Left lung (tissue), 10 donors: ENCODE results near the gene FAM3D. TPM values are rescaled to one million over a fixed set of nuclear protein-coding genes. Genes with fewer than 3 reads are reported as not detected.
A peak's percentile ranks its signal among the peaks of the same experiment; 100 is the strongest.

Source experiments
- ATAC-seq: fragments of 200-7000 bp; cut with Tn5 transposase; one replicate; pipeline ENCODE4 v1.9.1; 2020; ENCODE audit warnings: moderate library complexity
- DNase-seq, 4 donors: peaks; one replicate each; pipeline ENCODE4 v3.0.0-alpha.2; 2013 to 2020
- H3K27ac ChIP-seq, 2 donors: fragments of 200-600 bp; sonication (generic) in 1 of 2; one replicate each; pipeline versions ENCODE4 v1.5.0 to v1.8.0; 2020 to 2021
- H3K27me3 ChIP-seq, 2 donors: fragments of 200-600 bp; sonication (generic) in 1 of 2; one replicate each; pipeline versions ENCODE4 v1.5.0 to v1.8.0; 2020 to 2021
- H3K36me3 ChIP-seq, 2 donors: fragments of 200-600 bp; sonication (generic) in 1 of 2; one replicate each; pipeline versions ENCODE4 v1.5.0 to v1.8.0; 2020 to 2021
- H3K4me1 ChIP-seq, 2 donors: fragments of 200-600 bp; one replicate each; pipeline ENCODE4 v1.8.0; 2021
- H3K4me3 ChIP-seq, 2 donors: fragments of 200-600 bp; sonication (generic) in 1 of 2; one replicate each; pipeline versions ENCODE4 v1.5.0 to v1.8.0; 2020 to 2021; ENCODE audit warnings: mild to moderate bottlenecking in 1 of 2
- H3K9me3 ChIP-seq, 2 donors: fragments of 200-600 bp; sonication (generic) in 1 of 2; one replicate each; pipeline versions ENCODE4 v1.5.0 to v1.8.0; 2020 to 2021
- intact Hi-C, 2 donors: fragments of 100-400 bp; cut with DNase I; formaldehyde crosslinking; loops; one replicate each; pipeline versions ENCODE4 v1.11.2 to v1.14.2; 2022
- polyA plus RNA-seq, 6 donors: library from polyadenylated mRNA; unstranded; fragments of 120-200 nt; gene quantifications; one replicate each; pipeline ENCODE4 v1.2.1, GENCODE V29; 2013; ENCODE audit not compliant: insufficient read length in 6 of 6
- total RNA-seq, 2 donors: library from RNA; stranded (reverse); fragmentation: NEBNext Ultra II Directional; extraction: Animal tissue kit (Norgen Biotek cat#: 25700); gene quantifications; one replicate each; pipeline ENCODE4 v1.2.1, GENCODE V29; 2021
- TF ChIP-seq, protein P1 (sequence below), 2 donors: fragments of 200-600 bp; sonication (generic) in 1 of 2; IDR thresholded peaks; one replicate each; pipeline versions ENCODE4 v1.5.0 to v1.8.0; 2021; ENCODE audit warnings: antibody characterized with exemption in 2 of 2
- donor health status: DM: no; HTN: yes; CAD: no.
- donor health status: DM: no; HTN: no; CAD: no.

Gene FAM3D
- total and polyA plus RNA-seq, 8 donors: 1.5 to 4.4 (median 3.5) TPM

DNA sequence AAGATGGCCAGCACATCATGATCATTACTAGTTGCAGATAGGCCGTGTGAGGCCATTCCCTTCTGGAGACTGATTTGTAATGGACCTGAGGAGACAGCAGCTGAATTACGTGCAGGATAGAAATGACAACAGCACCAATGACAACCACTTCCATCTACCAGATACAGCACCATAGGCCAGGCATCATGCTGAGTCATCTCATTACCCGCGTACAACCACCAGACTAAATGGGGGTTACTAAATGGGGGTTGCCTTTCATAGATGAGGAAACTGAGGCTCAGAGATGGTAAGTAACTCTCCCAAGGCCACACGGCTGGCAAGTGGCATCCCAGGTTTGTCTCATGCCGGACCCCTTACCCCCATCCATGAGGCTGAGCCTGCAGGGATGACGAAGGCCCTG lies 56.6 kb downstream of the FAM3D start:
- H3K36me3 ChIP-seq: no peaks in the 10 kb centered on the region
- peaks cover 0 to 2% of the 10 kb centered on the region in 2 donors for H3K9me3 ChIP-seq
- no peak overlapping the region for H3K4me3 ChIP-seq
- intact Hi-C loops: no loop called here
- no peak for DNase-seq
- no peaks in the 10 kb centered on the region for H3K4me1 ChIP-seq
- TF ChIP-seq, protein P1, sequence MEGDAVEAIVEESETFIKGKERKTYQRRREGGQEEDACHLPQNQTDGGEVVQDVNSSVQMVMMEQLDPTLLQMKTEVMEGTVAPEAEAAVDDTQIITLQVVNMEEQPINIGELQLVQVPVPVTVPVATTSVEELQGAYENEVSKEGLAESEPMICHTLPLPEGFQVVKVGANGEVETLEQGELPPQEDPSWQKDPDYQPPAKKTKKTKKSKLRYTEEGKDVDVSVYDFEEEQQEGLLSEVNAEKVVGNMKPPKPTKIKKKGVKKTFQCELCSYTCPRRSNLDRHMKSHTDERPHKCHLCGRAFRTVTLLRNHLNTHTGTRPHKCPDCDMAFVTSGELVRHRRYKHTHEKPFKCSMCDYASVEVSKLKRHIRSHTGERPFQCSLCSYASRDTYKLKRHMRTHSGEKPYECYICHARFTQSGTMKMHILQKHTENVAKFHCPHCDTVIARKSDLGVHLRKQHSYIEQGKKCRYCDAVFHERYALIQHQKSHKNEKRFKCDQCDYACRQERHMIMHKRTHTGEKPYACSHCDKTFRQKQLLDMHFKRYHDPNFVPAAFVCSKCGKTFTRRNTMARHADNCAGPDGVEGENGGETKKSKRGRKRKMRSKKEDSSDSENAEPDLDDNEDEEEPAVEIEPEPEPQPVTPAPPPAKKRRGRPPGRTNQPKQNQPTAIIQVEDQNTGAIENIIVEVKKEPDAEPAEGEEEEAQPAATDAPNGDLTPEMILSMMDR (IDR thresholded peaks at IDR 0.05): no peak
- no peaks in the 10 kb centered on the region for H3K27me3 ChIP-seq
- ATAC-seq: no peak
- no peak overlapping the region for H3K27ac ChIP-seq

DNA sequence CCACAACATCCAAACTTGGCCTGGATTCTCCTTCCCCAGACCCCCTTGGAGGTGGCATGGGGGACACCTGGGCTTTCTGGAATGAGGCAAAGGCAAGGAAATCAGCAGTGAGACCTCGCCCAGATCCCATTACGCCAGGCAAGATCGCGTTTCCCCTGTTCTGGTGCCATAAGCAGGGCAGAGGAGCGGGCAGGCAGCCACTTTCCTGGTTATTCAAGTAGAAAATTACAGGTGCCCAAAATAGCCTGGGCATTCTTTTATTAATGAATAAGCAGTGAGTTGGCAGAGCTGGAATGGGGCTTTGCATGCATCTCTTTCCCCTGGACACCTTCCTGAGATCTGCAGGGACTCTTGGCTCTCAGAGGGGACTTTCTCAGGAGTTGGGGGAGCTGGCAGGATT lies 57.9 kb downstream of the FAM3D start:
- H3K9me3 ChIP-seq: peaks cover 0 to 2% of the 10 kb centered on the region in 2 donors
- H3K36me3 ChIP-seq: no peaks in the 10 kb centered on the region
- no peak overlapping the region for H3K27ac ChIP-seq
- TF ChIP-seq, protein P1 (IDR thresholded peaks at IDR 0.05): no peak
- DNase-seq: peak in 2 of 4 donors; percentile 45 to 49
- ATAC-seq: peak; percentile 59
- intact Hi-C loops: no loop called here
- H3K4me3 ChIP-seq: no peak overlapping the region
- H3K27me3 ChIP-seq: peaks cover 0 to 4% of the 10 kb centered on the region in 2 donors
- no peaks in the 10 kb centered on the region for H3K4me1 ChIP-seq

GRCh38 chr3:58607816-58608215 lies 58.8 kb downstream of the FAM3D start:
- Histone ChIP-seq H3K27me3 (peaks cover 0 to 4% of the 10 kb centered on the region in 2 donors), H3K4me1 (no peaks in the 10 kb centered on the region), H3K27ac (no peak overlapping the region), H3K36me3 (no peaks in the 10 kb centered on the region), H3K9me3 (peaks cover 0 to 2% of the 10 kb centered on the region in 2 donors), H3K4me3 (no peak overlapping the region)
- TF ChIP-seq, protein P1 (IDR thresholded peaks at IDR 0.05): no peak
- DNase-seq (no peak), ATAC-seq (no peak)
- intact Hi-C loops: no loop called here

DNA sequence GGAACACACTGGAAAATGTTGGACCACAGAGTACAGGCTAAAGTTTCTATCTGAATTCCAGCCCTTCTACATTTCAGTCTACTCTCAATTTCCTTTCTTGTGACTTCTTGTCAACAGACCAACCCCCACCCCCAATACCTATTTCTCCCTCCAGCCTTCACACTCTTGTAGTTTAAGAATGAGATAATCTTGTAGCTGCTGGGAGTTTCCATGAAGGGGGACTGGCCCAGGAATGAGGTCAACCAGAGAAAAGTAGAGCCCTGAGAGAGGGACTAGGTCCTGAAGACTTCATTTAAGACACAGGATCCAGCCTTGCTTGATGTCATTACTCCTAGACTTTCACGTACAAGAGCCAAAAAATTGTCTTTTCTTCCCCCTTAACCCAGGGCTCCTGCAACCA lies 59.9 kb downstream of the FAM3D start:
- Histone ChIP-seq H3K9me3 (peaks cover 0 to 2% of the 10 kb centered on the region in 2 donors), H3K27me3 (peaks cover 0 to 8% of the 10 kb centered on the region in 2 donors), H3K27ac (no peak overlapping the region), H3K4me3 (no peak overlapping the region), H3K4me1 (no peaks in the 10 kb centered on the region), H3K36me3 (no peaks in the 10 kb centered on the region)
- ATAC-seq: no peak
- intact Hi-C loops: no loop called here
- TF ChIP-seq, protein P1 (IDR thresholded peaks at IDR 0.05): no peak
- no peak for DNase-seq

DNA sequence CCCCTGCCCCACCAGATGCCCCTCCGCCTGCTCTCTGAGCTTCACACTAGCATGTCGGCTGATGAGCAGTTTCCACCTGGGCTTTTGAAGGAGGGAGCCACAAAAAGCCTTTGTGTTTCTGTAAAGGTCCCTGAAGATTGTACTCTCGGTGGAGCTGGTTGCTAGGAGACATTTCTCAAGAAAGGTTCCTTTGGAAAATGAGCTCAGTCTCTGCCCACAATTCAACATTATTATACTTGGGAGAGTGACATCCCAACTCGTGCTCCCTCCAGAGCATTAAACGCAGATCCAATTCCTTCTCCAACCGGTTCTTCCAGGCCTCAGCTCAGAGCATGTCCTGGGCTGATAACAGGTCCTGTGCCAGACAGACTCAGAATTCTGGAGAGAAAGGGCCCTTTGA lies 62.5 kb downstream of the FAM3D start:
- DNase-seq (no peak), ATAC-seq (no peak)
- H3K4me1 ChIP-seq: no peaks in the 10 kb centered on the region
- intact Hi-C loops: no loop called here
- H3K27ac ChIP-seq: no peak overlapping the region
- TF ChIP-seq, protein P1 (IDR thresholded peaks at IDR 0.05): no peak
- no peak overlapping the region for H3K4me3 ChIP-seq
- H3K36me3 ChIP-seq: no peaks in the 10 kb centered on the region
- peaks cover 0 to 13% of the 10 kb centered on the region in 2 donors for H3K27me3 ChIP-seq
- H3K9me3 ChIP-seq: peaks cover 0 to 2% of the 10 kb centered on the region in 2 donors
